ENCODE measurements around the gene COX6A1. TPM values are rescaled to one million over a fixed set of nuclear protein-coding genes. Genes with fewer than 3 reads are reported as not detected.

Gene COX6A1
- total RNA-seq, 1 experiment from 2014 or later, result 482 TPM

GRCh38 chr12:120455302-120455701 is 17.4 kb downstream of the COX6A1 start:
- Mint-ChIP-seq H3K27ac (ENCODE audit: unreplicated experiment) (no peak overlapping the region), H3K27me3 (ENCODE audit: unreplicated experiment) (no peaks in the 10 kb centered on the region), H3K36me3 (ENCODE audit: insufficient read depth, unreplicated experiment) (peaks cover 88% of the 10 kb centered on the region), H3K4me3 (ENCODE audit: low read depth, unreplicated experiment) (no peak overlapping the region), H3K9me3 (ENCODE audit: low read depth, unreplicated experiment) (no peaks in the 10 kb centered on the region), H3K4me1 (ENCODE audit: low read depth, unreplicated experiment) (no peaks in the 10 kb centered on the region)
- no peak for TF ChIP-seq CTCF (IDR thresholded peaks at IDR 0.05; ENCODE audit: unreplicated experiment)
- no peak for DNase-seq
- intact Hi-C loops (cut with micrococcal nuclease; ENCODE audit: unreplicated experiment), result no loop called here
- BruUV-seq (replicated peaks), result no TSS peak
- CTCF ChIA-PET, result no interaction called here

GRCh38 chr12:120457133-120457532 is 19.2 kb downstream of the COX6A1 start:
- no peak for DNase-seq
- peak; percentile 30 for TF ChIP-seq CTCF (IDR thresholded peaks at IDR 0.05; ENCODE audit: unreplicated experiment)
- CTCF ChIA-PET, result interaction anchor here (1.3 kb wide), 1 partner anchor 18 kb away, joined by 3 read pairs; no protein-coding TSS in a partner anchor

GRCh38 chr12:120460157-120460556 is 22.2 kb downstream of the COX6A1 start:
- peaks cover 98% of the 10 kb centered on the region for H3K36me3 Mint-ChIP-seq (ENCODE audit: insufficient read depth, unreplicated experiment)
- no peak overlapping the region for H3K4me3 Mint-ChIP-seq (ENCODE audit: low read depth, unreplicated experiment)
- H3K27me3 Mint-ChIP-seq (ENCODE audit: unreplicated experiment), result no peaks in the 10 kb centered on the region
- TSS peak; percentile 16 for BruUV-seq (replicated peaks)
- TF ChIP-seq CTCF (IDR thresholded peaks at IDR 0.05; ENCODE audit: unreplicated experiment), result no peak
- H3K27ac Mint-ChIP-seq (ENCODE audit: unreplicated experiment), result no peak overlapping the region
- intact Hi-C loops (cut with micrococcal nuclease; ENCODE audit: unreplicated experiment), result no loop called here
- no peak for DNase-seq
- H3K4me1 Mint-ChIP-seq (ENCODE audit: low read depth, unreplicated experiment), result peaks cover 7% of the 10 kb centered on the region
- no peaks in the 10 kb centered on the region for H3K9me3 Mint-ChIP-seq (ENCODE audit: low read depth, unreplicated experiment)
- CTCF ChIA-PET, result interaction anchor here (1.2 kb wide), 1 partner anchor 9 kb away, joined by 3 read pairs; no protein-coding TSS in a partner anchor

More at GRCh38 chr12:120457133-120457532, 19.2 kb downstream of the COX6A1 start:
- peak overlapping the region; percentile 42 for H3K27ac Mint-ChIP-seq (ENCODE audit: unreplicated experiment)
- H3K4me3 Mint-ChIP-seq (ENCODE audit: low read depth, unreplicated experiment), result no peak overlapping the region
- H3K27me3 Mint-ChIP-seq (ENCODE audit: unreplicated experiment), result no peaks in the 10 kb centered on the region
- H3K36me3 Mint-ChIP-seq (ENCODE audit: insufficient read depth, unreplicated experiment), result peaks cover 94% of the 10 kb centered on the region
- no TSS peak for BruUV-seq (replicated peaks)
- intact Hi-C loops (cut with micrococcal nuclease; ENCODE audit: unreplicated experiment), result no loop called here
- no peaks in the 10 kb centered on the region for H3K4me1 Mint-ChIP-seq (ENCODE audit: low read depth, unreplicated experiment)
- no peaks in the 10 kb centered on the region for H3K9me3 Mint-ChIP-seq (ENCODE audit: low read depth, unreplicated experiment)

- H3K27me3 Mint-ChIP-seq (ENCODE audit: unreplicated experiment), result no peaks in the 10 kb centered on the region
- BruUV-seq (replicated peaks), result no TSS peak
Observed at GRCh38 chr12:120462099-120462640, 24.3 kb downstream of the COX6A1 start.

More at GRCh38 chr12:120462099-120462640, 24.3 kb downstream of the COX6A1 start:
- Mint-ChIP-seq H3K4me1 (ENCODE audit: low read depth, unreplicated experiment) (peaks cover 27% of the 10 kb centered on the region), H3K36me3 (ENCODE audit: insufficient read depth, unreplicated experiment) (peaks cover 98% of the 10 kb centered on the region), H3K27ac (ENCODE audit: unreplicated experiment) (no peak overlapping the region), H3K4me3 (ENCODE audit: low read depth, unreplicated experiment) (no peak overlapping the region), H3K9me3 (ENCODE audit: low read depth, unreplicated experiment) (no peaks in the 10 kb centered on the region)
- intact Hi-C loops (cut with micrococcal nuclease; ENCODE audit: unreplicated experiment), result no loop called here
- CTCF ChIA-PET, result no interaction called here
- DNase-seq, result no peak
- TF ChIP-seq CTCF (IDR thresholded peaks at IDR 0.05; ENCODE audit: unreplicated experiment), result no peak
